GM21825 (cell line): Measurements from ENCODE around the gene PTPN23.

Experiments used
- ATAC-seq: cut with Tn5 transposase; IDR thresholded peaks from one replicate; pipeline ENCODE4 v1.9.1; 2021; ENCODE audit warnings: mild to moderate bottlenecking, moderate library complexity; ENCODE audit not compliant: unreplicated experiment

PTPN23 gene

GRCh38 chr3:47419083-47420043 lies 38.5 kb downstream of the PTPN23 start:
- ATAC-seq, result no peak

GRCh38 chr3:47420044-47420430 lies 39.2 kb downstream of the PTPN23 start:
- ATAC-seq, result no peak

- peak; percentile 65 for ATAC-seq
These were observed 40.0 kb downstream of the PTPN23 start for GRCh38 chr3:47420511-47421484.

GRCh38 chr3:47421741-47422649 lies 41.2 kb downstream of the PTPN23 start:
- no peak for ATAC-seq

- no peak for ATAC-seq
These were observed 41.9 kb downstream of the PTPN23 start for GRCh38 chr3:47422743-47423142.

- ATAC-seq, result no peak
These were observed 42.8 kb downstream of the PTPN23 start for GRCh38 chr3:47423548-47424145.

- ATAC-seq, result no peak
These were observed 43.9 kb downstream of the PTPN23 start for GRCh38 chr3:47424434-47425382.

- no peak for ATAC-seq
These were observed 44.6 kb downstream of the PTPN23 start for GRCh38 chr3:47425383-47425778.

GRCh38 chr3:47425959-47426358 lies 45.1 kb downstream of the PTPN23 start:
- no peak for ATAC-seq

- no peak for ATAC-seq
These were observed 47.0 kb downstream of the PTPN23 start for GRCh38 chr3:47427866-47428265.

GRCh38 chr3:47428662-47429061 lies 47.8 kb downstream of the PTPN23 start:
- no peak for ATAC-seq

- no peak for ATAC-seq
These were observed 48.9 kb downstream of the PTPN23 start for GRCh38 chr3:47429476-47430270.

- no peak for ATAC-seq
These were observed 49.8 kb downstream of the PTPN23 start for GRCh38 chr3:47430606-47431005.

- ATAC-seq, result no peak
These were observed 50.4 kb downstream of the PTPN23 start for GRCh38 chr3:47431225-47431624.

- no peak for ATAC-seq
These were observed 51.9 kb downstream of the PTPN23 start for GRCh38 chr3:47432673-47433072.

GRCh38 chr3:47433796-47434195 lies 53.0 kb downstream of the PTPN23 start:
- no peak for ATAC-seq

GRCh38 chr3:47434849-47435248 lies 54.0 kb downstream of the PTPN23 start:
- no peak for ATAC-seq

- no peak for ATAC-seq
These were observed 55.4 kb downstream of the PTPN23 start for GRCh38 chr3:47436180-47436579.
